ENCODE measurements around the gene SPACA7. TPM values are rescaled to one million over a fixed set of nuclear protein-coding genes. Genes with fewer than 3 reads are reported as not detected.

The SPACA7 gene
- total RNA-seq, 1 experiment from 2014 or later: not detected

DNA sequence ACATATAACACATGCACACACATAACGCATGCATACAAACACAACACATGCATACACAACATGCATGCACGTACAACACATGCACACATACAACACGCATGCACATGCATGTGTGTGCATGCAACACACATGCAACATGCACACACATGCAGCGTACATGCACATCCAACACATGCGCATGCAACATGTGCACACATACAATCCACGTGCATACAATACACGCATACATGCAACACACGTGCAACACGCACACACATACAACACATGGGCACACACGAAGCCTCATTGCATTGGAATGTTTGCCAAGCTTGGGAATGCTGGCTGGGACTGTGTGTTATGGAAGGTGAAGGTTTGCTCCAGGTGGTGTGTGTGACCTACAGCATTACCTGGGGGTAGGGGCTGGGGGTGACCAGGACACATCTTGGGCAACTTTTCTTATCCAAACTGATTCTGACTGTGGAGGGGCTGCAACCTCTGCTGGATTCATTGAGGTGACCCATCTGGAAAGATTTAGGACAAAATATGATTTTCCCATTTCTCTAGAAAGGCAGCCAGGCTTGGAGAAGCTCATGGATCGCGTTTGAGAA is 58.9 kb downstream of the SPACA7 start:
- H3K79me2 ChIP-seq (ENCODE audit: low read length): no peaks in the 10 kb centered on the region
- no peaks in the 10 kb centered on the region for H4K20me1 ChIP-seq (ENCODE audit: low read length)
- peaks cover 29% of the 10 kb centered on the region for H3K27me3 ChIP-seq (ENCODE audit: low read length)
- ChIA-PET CTCF (no interaction called here), POLR2A (ENCODE audit: unreplicated experiment) (no interaction called here)
- DNase-seq (no peak), ATAC-seq (no peak)
- no peak overlapping the region for H3K4me3 ChIP-seq (ENCODE audit: low read length)
- H3K9me3 ChIP-seq (ENCODE audit: low read length): no peaks in the 10 kb centered on the region
- intact Hi-C loops (cut with micrococcal nuclease): no loop called here
- no peaks in the 10 kb centered on the region for H3F3A ChIP-seq (ENCODE audit: low read length, unreplicated experiment)
- H3K27ac ChIP-seq (ENCODE audit: low read length): no peak overlapping the region
- BruUV-seq (replicated peaks): no TSS peak
- H3K36me3 ChIP-seq (ENCODE audit: low read depth, low read length): no peaks in the 10 kb centered on the region
- H3K4me2 ChIP-seq (ENCODE audit: low read length): no peak overlapping the region
- H2AFZ ChIP-seq (ENCODE audit: low read length): no peak overlapping the region
- TF ChIP-seq, protein P1, sequence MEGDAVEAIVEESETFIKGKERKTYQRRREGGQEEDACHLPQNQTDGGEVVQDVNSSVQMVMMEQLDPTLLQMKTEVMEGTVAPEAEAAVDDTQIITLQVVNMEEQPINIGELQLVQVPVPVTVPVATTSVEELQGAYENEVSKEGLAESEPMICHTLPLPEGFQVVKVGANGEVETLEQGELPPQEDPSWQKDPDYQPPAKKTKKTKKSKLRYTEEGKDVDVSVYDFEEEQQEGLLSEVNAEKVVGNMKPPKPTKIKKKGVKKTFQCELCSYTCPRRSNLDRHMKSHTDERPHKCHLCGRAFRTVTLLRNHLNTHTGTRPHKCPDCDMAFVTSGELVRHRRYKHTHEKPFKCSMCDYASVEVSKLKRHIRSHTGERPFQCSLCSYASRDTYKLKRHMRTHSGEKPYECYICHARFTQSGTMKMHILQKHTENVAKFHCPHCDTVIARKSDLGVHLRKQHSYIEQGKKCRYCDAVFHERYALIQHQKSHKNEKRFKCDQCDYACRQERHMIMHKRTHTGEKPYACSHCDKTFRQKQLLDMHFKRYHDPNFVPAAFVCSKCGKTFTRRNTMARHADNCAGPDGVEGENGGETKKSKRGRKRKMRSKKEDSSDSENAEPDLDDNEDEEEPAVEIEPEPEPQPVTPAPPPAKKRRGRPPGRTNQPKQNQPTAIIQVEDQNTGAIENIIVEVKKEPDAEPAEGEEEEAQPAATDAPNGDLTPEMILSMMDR (conservative IDR thresholded peaks at IDR 0.05; ENCODE audit: low read depth, low read length): no peak
- TF ChIP-seq EZH2 (IDR thresholded peaks at IDR 0.05; ENCODE audit: low read length, unreplicated experiment) (no peak), EZH2phosphoT487 (IDR thresholded peaks at IDR 0.05; ENCODE audit: borderline replicate concordance, low read length) (no peak)
- H3K9ac ChIP-seq (ENCODE audit: low read length): no peak overlapping the region
- no peaks in the 10 kb centered on the region for H3K4me1 ChIP-seq (ENCODE audit: insufficient read depth, low read length)
- no peaks in the 10 kb centered on the region for H3K9me2 ChIP-seq (replicated peaks; ENCODE audit: low read length)

DNA sequence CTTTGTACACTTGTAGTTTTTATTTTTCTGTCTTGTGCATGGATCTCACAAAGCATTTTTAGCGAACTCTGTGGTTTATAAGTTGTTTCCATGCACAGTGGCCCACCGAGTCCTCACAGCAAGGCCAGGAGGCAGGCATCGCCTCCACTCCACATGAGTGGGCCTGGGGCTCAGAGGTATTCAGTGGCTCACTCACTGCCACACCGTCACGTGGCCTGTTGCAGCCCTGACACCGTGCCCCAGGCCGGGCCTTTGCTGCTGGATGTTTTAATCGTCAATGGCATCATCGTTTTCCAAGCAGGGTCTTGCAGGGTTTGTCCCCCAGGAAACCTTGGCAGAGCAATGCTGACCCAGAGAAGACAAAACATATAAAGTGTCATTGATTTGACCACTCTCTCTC is 59.8 kb downstream of the SPACA7 start:
- DNase-seq: no peak

DNA sequence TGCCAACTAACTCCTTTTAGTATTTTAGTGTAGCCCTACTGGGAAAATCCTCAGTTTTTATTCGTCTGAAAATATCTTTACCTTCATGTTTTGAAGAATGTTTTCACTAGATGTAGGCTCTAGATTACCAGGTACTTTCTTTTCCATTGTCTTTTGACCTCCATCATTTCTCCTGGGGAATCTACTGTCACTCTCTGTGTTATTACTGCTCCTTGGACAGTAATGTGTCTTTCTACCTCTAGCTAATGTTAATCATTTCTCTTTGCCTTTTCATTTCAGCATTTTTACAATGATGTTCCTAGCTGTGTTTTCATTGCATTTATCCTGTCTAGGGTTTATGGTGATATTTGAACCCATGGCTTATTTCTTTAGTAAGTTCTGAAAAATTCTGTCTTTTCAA is 61.9 kb downstream of the SPACA7 start:
- Histone ChIP-seq H3K4me2 (ENCODE audit: low read length) (no peak overlapping the region), H2AFZ (ENCODE audit: low read length) (no peak overlapping the region), H3K9me2 (replicated peaks; ENCODE audit: low read length) (no peaks in the 10 kb centered on the region), H3K4me3 (ENCODE audit: low read length) (no peak overlapping the region), H3K27me3 (ENCODE audit: low read length) (peaks cover 34% of the 10 kb centered on the region), H4K20me1 (ENCODE audit: low read length) (no peaks in the 10 kb centered on the region), H3K9me3 (ENCODE audit: low read length) (no peaks in the 10 kb centered on the region), H3K79me2 (ENCODE audit: low read length) (no peaks in the 10 kb centered on the region), H3K4me1 (ENCODE audit: insufficient read depth, low read length) (no peaks in the 10 kb centered on the region), H3K36me3 (ENCODE audit: low read depth, low read length) (no peaks in the 10 kb centered on the region), H3F3A (ENCODE audit: low read length, unreplicated experiment) (no peaks in the 10 kb centered on the region), H3K9ac (ENCODE audit: low read length) (no peak overlapping the region), H3K27ac (ENCODE audit: low read length) (no peak overlapping the region)
- TF ChIP-seq, protein P1 (conservative IDR thresholded peaks at IDR 0.05; ENCODE audit: low read depth, low read length): no peak
- no peak for TF ChIP-seq EZH2phosphoT487 (IDR thresholded peaks at IDR 0.05; ENCODE audit: borderline replicate concordance, low read length)
- TF ChIP-seq EZH2 (IDR thresholded peaks at IDR 0.05; ENCODE audit: low read length, unreplicated experiment): no peak
- no peak for ATAC-seq
- CTCF ChIA-PET: no interaction called here
- intact Hi-C loops (cut with micrococcal nuclease): no loop called here
- POLR2A ChIA-PET (ENCODE audit: unreplicated experiment): no interaction called here
- DNase-seq: no peak
- BruUV-seq (replicated peaks): no TSS peak

More for the DNA sequence above, 59.8 kb downstream of the SPACA7 start:
- no TSS peak for BruUV-seq (replicated peaks)
- H2AFZ ChIP-seq (ENCODE audit: low read length): no peak overlapping the region
- ChIA-PET CTCF (no interaction called here), POLR2A (ENCODE audit: unreplicated experiment) (no interaction called here)
- no peaks in the 10 kb centered on the region for H3K36me3 ChIP-seq (ENCODE audit: low read depth, low read length)
- no peak overlapping the region for H3K27ac ChIP-seq (ENCODE audit: low read length)
- H3K4me2 ChIP-seq (ENCODE audit: low read length): no peak overlapping the region
- no peaks in the 10 kb centered on the region for H3K9me2 ChIP-seq (replicated peaks; ENCODE audit: low read length)
- H3K4me1 ChIP-seq (ENCODE audit: insufficient read depth, low read length): no peaks in the 10 kb centered on the region
- intact Hi-C loops (cut with micrococcal nuclease): no loop called here
- H3K4me3 ChIP-seq (ENCODE audit: low read length): no peak overlapping the region
- ATAC-seq: no peak
- no peak for TF ChIP-seq EZH2 (IDR thresholded peaks at IDR 0.05; ENCODE audit: low read length, unreplicated experiment)
- no peak for TF ChIP-seq EZH2phosphoT487 (IDR thresholded peaks at IDR 0.05; ENCODE audit: borderline replicate concordance, low read length)
- TF ChIP-seq, protein P1 (conservative IDR thresholded peaks at IDR 0.05; ENCODE audit: low read depth, low read length): no peak
- H3K27me3 ChIP-seq (ENCODE audit: low read length): peaks cover 33% of the 10 kb centered on the region
- no peaks in the 10 kb centered on the region for H3F3A ChIP-seq (ENCODE audit: low read length, unreplicated experiment)
- H3K79me2 ChIP-seq (ENCODE audit: low read length): no peaks in the 10 kb centered on the region
- H4K20me1 ChIP-seq (ENCODE audit: low read length): no peaks in the 10 kb centered on the region
- no peaks in the 10 kb centered on the region for H3K9me3 ChIP-seq (ENCODE audit: low read length)
- no peak overlapping the region for H3K9ac ChIP-seq (ENCODE audit: low read length)
